Measurements from ENCODE around the gene SHISA9.

Gene SHISA9

GRCh38 chr16:13029786-13030185, 128.4 kb downstream of the SHISA9 start:
- DNase-seq (ENCODE audit: low read depth) = no peak

GRCh38 chr16:13030769-13031168, 129.4 kb downstream of the SHISA9 start:
- no peak for DNase-seq (ENCODE audit: low read depth)

DNA sequence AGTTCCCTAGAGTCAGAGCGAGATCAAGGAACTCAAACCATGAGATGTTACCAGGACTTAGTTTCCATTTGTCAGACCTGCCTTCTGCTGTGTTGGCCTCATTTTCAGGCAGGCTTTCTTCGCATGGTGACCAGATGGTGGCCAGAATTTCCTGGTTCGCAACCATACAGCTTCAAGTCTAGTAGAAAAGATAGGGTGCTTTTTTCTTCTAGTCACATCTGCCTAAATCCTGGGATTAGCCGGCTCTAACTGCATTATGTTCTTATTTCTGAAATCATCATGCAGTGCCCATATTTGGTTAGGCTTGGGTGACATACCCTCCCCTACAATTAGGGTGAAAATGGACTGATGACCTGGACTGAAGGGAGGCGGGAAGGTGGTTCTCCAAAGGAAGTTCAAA, 131.5 kb downstream of the SHISA9 start:
- no peak for DNase-seq (ENCODE audit: low read depth)

DNA sequence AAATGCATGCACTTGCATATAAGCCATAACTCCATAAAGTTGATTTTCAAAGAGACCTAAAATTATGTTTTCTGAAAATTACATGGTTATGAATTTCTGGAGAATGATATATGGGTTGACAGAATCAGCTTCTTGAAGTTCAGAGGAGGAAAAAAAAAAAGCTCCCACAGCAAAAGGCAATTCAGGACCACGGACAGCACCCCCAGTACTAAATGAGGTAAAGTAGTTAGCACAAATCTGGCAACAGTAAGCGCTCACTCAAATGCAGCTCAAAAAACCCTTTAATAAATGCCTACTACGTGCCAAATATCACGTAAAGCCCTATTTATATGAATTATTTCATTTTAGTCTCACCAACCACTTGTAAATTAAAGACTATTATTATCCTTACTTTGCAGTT, 135.2 kb downstream of the SHISA9 start:
- DNase-seq (ENCODE audit: low read depth) = no peak

DNA sequence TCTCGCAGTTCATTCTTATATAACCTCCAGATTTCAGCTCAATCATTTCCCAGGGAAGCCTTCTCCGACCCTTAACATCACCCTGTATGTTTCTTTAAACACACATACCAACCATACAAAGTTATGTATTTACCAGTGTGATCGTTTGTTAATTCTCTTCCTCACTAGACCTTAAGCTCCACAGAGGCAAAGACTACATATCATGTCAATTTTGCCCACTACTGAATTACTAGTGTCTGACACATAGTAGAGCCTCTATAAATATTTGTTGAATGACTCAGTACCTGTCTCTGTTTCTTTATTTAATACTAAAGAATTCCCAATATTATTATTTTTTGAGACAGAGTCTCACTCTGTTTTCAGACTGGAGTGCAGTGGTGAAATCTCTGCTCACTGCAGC, 137.2 kb downstream of the SHISA9 start:
- no peak for DNase-seq (ENCODE audit: low read depth)

DNA sequence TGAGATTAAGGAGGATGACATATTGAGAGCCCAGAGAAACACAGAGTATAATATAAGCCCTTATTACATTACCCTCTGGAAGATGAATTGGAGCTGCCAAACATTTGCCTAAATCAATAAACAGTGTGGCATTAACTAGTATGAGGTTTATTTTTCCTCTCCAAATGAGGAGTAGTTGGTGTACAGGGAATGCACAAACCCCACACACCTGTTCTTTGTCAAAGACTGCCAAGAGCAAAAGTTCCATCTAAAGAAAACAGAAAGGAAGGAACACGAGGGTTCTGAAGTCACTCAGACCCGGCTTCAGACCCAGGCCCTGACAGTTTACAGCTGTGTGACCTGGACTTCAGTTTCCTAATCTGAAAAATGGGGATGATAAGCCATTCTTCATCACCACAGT, 138.1 kb downstream of the SHISA9 start:
- DNase-seq (ENCODE audit: low read depth) = no peak

- DNase-seq (ENCODE audit: low read depth) = no peak
Measured at GRCh38 chr16:13041180-13041579, 139.8 kb downstream of the SHISA9 start.

GRCh38 chr16:13041646-13042290, 140.4 kb downstream of the SHISA9 start:
- no peak for DNase-seq (ENCODE audit: low read depth)

- DNase-seq (ENCODE audit: low read depth) = no peak
Measured at GRCh38 chr16:13042291-13042685, 140.9 kb downstream of the SHISA9 start.

- DNase-seq (ENCODE audit: low read depth) = no peak
Measured at GRCh38 chr16:13046061-13046821, 144.8 kb downstream of the SHISA9 start.

DNA sequence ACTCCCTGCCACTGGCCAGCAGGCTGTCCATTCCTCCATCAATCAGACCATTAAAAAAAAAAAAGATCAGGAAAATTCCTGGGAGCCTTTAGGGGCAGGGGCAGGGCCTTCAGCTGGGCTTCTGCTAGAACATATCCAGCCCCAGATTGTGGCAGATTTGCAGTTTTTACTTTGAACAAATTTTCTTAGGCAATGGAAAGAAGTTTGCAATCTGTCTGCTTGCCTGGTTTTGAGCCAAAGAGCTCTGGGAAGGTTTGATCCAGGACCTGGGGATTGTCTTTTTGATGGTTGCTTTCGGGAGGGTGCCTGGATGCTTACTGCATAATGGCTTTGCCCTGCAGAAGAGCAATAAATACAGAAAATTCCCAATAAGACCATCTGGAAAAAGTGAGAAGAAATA, 145.9 kb downstream of the SHISA9 start:
- DNase-seq (ENCODE audit: low read depth) = no peak

DNA sequence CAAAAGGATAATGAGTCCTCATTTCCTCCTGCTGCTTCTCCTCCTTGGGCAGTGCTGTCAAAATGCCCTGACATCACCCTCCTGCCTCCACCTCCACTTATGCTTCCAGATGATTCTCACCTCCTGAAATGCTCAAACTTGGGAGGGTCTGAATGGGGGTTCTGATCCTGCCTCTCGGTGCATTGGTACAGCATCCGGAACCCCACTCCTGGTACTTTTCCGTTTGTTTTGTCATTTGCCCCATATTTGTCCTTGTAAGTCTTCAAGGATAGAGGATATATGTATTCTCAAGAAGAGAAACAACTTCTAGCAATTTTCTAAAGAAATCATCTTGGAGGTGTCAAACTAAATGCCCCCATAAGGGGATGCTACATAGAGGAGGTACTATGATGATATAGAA, 148.3 kb downstream of the SHISA9 start:
- no peak for DNase-seq (ENCODE audit: low read depth)

DNA sequence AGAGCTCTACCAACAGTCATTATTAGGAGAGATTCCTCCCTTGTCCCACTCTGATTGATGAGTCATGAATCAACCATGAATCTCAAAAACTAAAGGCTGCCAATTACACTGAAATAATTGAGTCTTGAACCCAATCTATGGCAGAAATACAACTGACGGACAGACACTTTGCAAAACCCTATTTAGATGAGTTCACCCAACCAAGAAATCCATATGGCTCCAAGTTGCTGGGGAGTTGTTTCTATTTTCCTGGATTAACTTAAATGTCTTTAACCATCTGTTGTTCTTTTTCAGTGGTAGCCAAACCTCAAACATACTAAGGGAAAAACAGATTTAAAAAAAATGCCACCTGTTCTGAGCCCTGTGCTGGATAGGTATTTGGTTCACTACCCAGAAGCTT, 151.0 kb downstream of the SHISA9 start:
- no peak for DNase-seq (ENCODE audit: low read depth)

- no peak for DNase-seq (ENCODE audit: low read depth)
Measured at GRCh38 chr16:13055480-13055879, 154.1 kb downstream of the SHISA9 start.

- no peak for DNase-seq (ENCODE audit: low read depth)
Measured at GRCh38 chr16:13056607-13057006, 155.2 kb downstream of the SHISA9 start.

- no peak for DNase-seq (ENCODE audit: low read depth)
Measured at GRCh38 chr16:13060932-13061331, 159.5 kb downstream of the SHISA9 start.

- DNase-seq (ENCODE audit: low read depth) = no peak
Measured at GRCh38 chr16:13061691-13062090, 160.3 kb downstream of the SHISA9 start.

- no peak for DNase-seq (ENCODE audit: low read depth)
Measured at GRCh38 chr16:13062219-13062618, 160.8 kb downstream of the SHISA9 start.

DNA sequence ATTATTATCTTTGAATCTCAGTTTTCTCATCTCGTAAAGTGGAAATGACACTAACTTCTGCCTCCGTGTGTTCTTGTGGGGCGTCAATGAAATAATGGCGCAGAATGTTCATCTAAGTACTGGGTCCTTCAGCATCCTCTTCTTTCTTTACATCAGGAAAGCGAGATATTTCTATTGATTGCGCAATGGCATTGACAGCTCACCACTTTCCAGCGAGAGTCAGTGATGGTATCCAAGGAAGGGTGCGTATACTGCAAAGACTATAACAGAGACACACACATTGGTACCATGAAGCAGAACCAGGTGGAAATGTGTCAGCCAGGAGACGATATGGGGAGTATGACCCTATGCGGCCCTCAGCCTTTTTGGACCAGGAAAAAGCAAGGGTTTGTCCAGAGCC, 162.1 kb downstream of the SHISA9 start:
- DNase-seq (ENCODE audit: low read depth) = no peak

DNA sequence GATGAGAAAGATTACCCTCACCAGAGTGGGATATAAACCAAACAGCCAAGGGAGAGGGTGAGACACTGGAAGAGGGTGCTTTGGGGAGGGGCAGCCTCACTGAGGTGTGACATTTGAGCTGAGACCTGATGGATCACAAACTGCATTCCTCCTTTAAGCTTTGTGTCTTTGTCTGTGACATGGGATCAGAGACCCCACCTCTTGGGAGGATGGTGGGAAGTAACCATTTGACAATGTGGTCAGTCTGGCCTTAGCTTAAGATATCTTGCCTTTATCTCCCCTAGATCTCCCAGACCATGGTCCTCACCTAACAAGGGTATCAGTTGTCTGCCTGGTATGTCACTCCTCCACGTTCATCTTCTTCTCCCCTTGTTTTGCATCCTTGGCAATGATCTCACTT, 163.4 kb downstream of the SHISA9 start:
- DNase-seq (ENCODE audit: low read depth) = no peak

GRCh38 chr16:13067648-13068047, 166.2 kb downstream of the SHISA9 start:
- DNase-seq (ENCODE audit: low read depth) = no peak

GRCh38 chr16:13068912-13069583, 167.7 kb downstream of the SHISA9 start:
- no peak for DNase-seq (ENCODE audit: low read depth)

DNA sequence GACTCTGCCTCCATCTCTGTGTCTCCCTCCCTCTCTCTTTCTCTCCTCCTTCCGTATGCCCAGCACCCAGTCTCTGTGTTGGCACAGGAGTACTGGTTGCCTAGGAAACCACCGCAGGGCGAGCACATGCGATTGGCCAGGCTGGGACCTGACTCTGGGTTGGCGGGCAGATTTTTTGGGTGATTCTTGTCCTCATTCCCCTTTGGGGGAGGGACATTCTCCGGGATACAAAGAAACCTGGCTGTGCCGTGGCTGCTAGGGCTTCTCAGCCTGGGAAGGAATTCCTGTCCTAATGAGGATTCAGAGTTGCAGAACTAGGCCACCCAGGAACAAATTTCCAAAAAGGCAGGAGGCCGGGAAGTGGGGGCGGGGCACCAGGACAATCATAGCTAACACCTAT, 168.9 kb downstream of the SHISA9 start:
- DNase-seq (ENCODE audit: low read depth) = no peak
